Measurements from ENCODE around the gene INPP5K. TPM values are rescaled to one million over a fixed set of nuclear protein-coding genes. Genes with fewer than 3 reads are reported as not detected.

Gene INPP5K
- total RNA-seq, 1 experiment from 2014 or later = 26.2 TPM

DNA sequence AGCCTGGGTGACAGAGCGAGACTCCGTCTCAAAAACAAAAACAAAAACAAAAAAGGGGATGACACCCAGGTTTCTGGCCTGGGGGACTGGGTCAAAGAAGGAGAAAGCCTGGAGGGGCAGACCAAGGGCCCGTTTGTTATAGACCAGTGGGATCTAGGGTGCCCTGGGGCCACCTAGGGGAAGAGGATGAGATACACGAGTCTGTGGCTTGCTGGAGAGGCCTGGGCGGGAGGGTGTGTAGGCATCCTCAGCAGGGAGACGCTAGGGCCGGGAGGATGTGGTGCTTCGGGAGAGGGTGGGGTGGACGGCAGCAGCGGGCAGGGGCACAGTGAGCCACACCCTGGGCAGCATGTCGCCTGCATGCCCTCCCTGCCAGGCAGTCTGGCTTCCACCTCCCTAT lies 43.2 kb downstream of the INPP5K start:
- TF ChIP-seq EZH2 (IDR thresholded peaks at IDR 0.05; ENCODE audit: borderline replicate concordance, low read depth, low read length, poor library complexity, severe bottlenecking) = no peak
- TF ChIP-seq, protein P1, sequence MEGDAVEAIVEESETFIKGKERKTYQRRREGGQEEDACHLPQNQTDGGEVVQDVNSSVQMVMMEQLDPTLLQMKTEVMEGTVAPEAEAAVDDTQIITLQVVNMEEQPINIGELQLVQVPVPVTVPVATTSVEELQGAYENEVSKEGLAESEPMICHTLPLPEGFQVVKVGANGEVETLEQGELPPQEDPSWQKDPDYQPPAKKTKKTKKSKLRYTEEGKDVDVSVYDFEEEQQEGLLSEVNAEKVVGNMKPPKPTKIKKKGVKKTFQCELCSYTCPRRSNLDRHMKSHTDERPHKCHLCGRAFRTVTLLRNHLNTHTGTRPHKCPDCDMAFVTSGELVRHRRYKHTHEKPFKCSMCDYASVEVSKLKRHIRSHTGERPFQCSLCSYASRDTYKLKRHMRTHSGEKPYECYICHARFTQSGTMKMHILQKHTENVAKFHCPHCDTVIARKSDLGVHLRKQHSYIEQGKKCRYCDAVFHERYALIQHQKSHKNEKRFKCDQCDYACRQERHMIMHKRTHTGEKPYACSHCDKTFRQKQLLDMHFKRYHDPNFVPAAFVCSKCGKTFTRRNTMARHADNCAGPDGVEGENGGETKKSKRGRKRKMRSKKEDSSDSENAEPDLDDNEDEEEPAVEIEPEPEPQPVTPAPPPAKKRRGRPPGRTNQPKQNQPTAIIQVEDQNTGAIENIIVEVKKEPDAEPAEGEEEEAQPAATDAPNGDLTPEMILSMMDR (conservative IDR thresholded peaks at IDR 0.05; ENCODE audit: low read depth, low read length) = no peak
- peaks cover 14% of the 10 kb centered on the region for H3K4me1 ChIP-seq (ENCODE audit: insufficient read depth, low read length, poor library complexity, severe bottlenecking)
- intact Hi-C loops (cut with micrococcal nuclease; ENCODE audit: unreplicated experiment) = no loop called here
- CTCF ChIA-PET = no interaction called here
- no peak overlapping the region for H3K27ac ChIP-seq (ENCODE audit: low read depth, low read length, poor library complexity, severe bottlenecking)
- DNase-seq (ENCODE audit: low spot score) = peak; percentile 33
- BruUV-seq (replicated peaks) = no TSS peak
- no peaks in the 10 kb centered on the region for H3K27me3 ChIP-seq (replicated peaks; ENCODE audit: insufficient read depth, low read depth, low read length, poor library complexity)
- POLR2A ChIA-PET (ENCODE audit: low non-redundant PET) = no interaction called here
- no peak overlapping the region for H3K4me3 ChIP-seq (ENCODE audit: low read depth, low read length, poor library complexity, severe bottlenecking)
- H3K9me3 ChIP-seq (ENCODE audit: low read depth, low read length, poor library complexity, severe bottlenecking) = no peaks in the 10 kb centered on the region
- H3K36me3 ChIP-seq (ENCODE audit: insufficient read depth, low read length, poor library complexity, severe bottlenecking) = peaks cover 38% of the 10 kb centered on the region

DNA sequence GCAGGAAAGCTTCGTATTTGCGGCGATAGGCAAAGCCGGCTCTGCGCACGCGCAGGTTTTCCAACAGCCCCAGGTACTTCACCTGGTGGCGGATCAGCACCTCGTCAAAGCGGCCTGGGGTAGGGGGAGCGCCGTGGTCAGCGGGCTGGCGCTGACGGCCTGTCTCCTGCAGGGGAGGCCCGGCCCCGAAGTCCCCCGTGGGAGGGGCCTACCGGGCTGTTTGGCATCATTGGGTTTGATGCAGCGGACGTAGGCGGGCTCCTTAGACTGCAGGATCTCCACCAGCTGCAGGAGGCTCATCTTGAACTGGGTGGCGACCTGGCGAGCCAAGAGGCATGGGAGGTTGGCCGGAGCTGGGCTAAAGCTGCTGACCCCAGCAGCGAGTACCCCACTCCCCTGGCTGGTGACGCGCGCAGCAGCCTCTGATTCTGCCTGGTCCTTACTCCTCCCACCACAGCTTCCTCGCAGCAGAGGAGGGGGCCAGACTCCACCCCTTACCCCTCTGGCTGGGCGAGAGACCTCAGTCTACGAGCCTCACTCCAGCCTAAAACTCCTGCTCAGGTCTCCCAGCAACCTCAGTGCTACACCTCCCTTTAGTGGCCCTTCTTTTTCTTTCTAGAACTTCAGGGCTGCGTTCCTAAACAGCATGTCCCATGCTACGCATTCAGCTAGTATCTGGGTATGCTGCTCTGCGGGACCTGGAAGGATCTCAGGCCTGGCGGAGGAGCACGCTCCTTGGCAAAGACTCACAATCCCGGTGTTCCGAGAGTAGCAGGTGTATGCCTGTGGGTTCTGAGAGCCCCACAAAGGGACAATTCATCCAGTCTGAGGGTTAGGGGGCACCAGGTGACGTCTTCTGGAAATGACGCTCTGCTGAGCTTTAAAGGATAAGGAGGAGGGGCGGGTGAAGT lies 44.2 kb downstream of the INPP5K start:
- intact Hi-C loops (cut with micrococcal nuclease; ENCODE audit: unreplicated experiment) = no loop called here
- Histone ChIP-seq H3K36me3 (ENCODE audit: insufficient read depth, low read length, poor library complexity, severe bottlenecking) (peaks cover 34% of the 10 kb centered on the region), H3K27ac (ENCODE audit: low read depth, low read length, poor library complexity, severe bottlenecking) (no peak overlapping the region), H3K4me3 (ENCODE audit: low read depth, low read length, poor library complexity, severe bottlenecking) (no peak overlapping the region), H3K27me3 (replicated peaks; ENCODE audit: insufficient read depth, low read depth, low read length, poor library complexity) (no peaks in the 10 kb centered on the region), H3K4me1 (ENCODE audit: insufficient read depth, low read length, poor library complexity, severe bottlenecking) (peaks cover 14% of the 10 kb centered on the region), H3K9me3 (ENCODE audit: low read depth, low read length, poor library complexity, severe bottlenecking) (no peaks in the 10 kb centered on the region)
- TF ChIP-seq, protein P1 (conservative IDR thresholded peaks at IDR 0.05; ENCODE audit: low read depth, low read length) = no peak
- no peak for TF ChIP-seq EZH2 (IDR thresholded peaks at IDR 0.05; ENCODE audit: borderline replicate concordance, low read depth, low read length, poor library complexity, severe bottlenecking)
- BruUV-seq (replicated peaks) = no TSS peak
- DNase-seq (ENCODE audit: low spot score) = no peak
- ChIA-PET POLR2A (ENCODE audit: low non-redundant PET) (no interaction called here), CTCF (no interaction called here)

DNA sequence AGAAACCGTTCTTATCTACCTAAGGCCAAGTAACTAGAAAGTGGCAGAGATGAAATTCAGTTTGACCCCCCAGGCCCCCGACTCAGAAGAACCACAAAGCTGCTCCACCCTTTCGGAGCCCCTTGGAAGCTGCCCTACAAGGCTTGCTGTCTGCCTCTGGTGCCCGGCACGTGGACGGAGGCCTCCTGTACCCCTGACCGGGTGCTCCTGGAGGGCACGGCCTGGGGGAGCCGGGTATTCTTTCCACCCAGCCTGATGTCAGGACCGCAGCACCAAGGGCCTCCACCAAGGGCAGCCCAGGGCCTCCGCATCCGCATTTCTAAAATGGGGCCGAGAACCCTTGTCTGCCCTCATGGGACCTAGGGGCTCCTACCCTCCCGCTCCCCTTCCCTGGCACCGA lies 44.9 kb downstream of the INPP5K start:
- ChIA-PET POLR2A (ENCODE audit: low non-redundant PET) (no interaction called here), CTCF (no interaction called here)
- BruUV-seq (replicated peaks) = no TSS peak

More for the DNA sequence above, 44.9 kb downstream of the INPP5K start:
- Histone ChIP-seq H3K4me3 (ENCODE audit: low read depth, low read length, poor library complexity, severe bottlenecking) (no peak overlapping the region), H3K27me3 (replicated peaks; ENCODE audit: insufficient read depth, low read depth, low read length, poor library complexity) (no peaks in the 10 kb centered on the region), H3K36me3 (ENCODE audit: insufficient read depth, low read length, poor library complexity, severe bottlenecking) (peaks cover 36% of the 10 kb centered on the region), H3K9me3 (ENCODE audit: low read depth, low read length, poor library complexity, severe bottlenecking) (no peaks in the 10 kb centered on the region), H3K27ac (ENCODE audit: low read depth, low read length, poor library complexity, severe bottlenecking) (no peak overlapping the region), H3K4me1 (ENCODE audit: insufficient read depth, low read length, poor library complexity, severe bottlenecking) (peaks cover 14% of the 10 kb centered on the region)
- intact Hi-C loops (cut with micrococcal nuclease; ENCODE audit: unreplicated experiment) = no loop called here
- no peak for DNase-seq (ENCODE audit: low spot score)
- TF ChIP-seq, protein P1 (conservative IDR thresholded peaks at IDR 0.05; ENCODE audit: low read depth, low read length) = no peak
- TF ChIP-seq EZH2 (IDR thresholded peaks at IDR 0.05; ENCODE audit: borderline replicate concordance, low read depth, low read length, poor library complexity, severe bottlenecking) = no peak

Measured in A673 (cell line).